GM18858 (cell line): ENCODE results near the gene MYLK.

ENCODE experiments used
- ATAC-seq: cut with Tn5 transposase; IDR thresholded peaks from one replicate; pipeline ENCODE4 v1.9.1; 2021; ENCODE audit not compliant: unreplicated experiment

Gene MYLK

GRCh38 chr3:123878807-123879206, 5.3 kb downstream of the MYLK start:
- no peak for ATAC-seq

GRCh38 chr3:123877965-123878364, 6.2 kb downstream of the MYLK start:
- no peak for ATAC-seq

GRCh38 chr3:123877466-123877865, 6.7 kb downstream of the MYLK start:
- ATAC-seq: no peak

GRCh38 chr3:123876858-123877257, 7.3 kb downstream of the MYLK start:
- ATAC-seq: no peak

DNA sequence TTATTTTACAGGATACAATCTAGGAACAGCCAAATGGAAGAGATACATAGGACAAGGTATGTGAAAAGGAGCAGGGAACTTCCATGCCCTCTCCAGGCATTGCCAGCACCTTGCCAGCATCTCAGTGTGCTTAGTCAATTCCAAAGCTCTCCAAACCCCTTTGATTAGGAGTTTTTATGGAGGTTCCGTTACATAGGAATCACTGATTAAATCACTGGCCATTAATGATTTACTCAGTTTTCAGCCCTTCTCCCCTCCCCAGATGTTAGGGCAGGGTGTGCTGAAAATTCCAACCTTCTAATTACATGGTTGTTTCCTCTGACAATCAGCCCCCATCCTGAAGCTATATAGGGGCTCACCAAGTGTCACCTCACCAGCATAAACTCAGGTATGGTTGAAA, 11.5 kb downstream of the MYLK start:
- no peak for ATAC-seq

DNA sequence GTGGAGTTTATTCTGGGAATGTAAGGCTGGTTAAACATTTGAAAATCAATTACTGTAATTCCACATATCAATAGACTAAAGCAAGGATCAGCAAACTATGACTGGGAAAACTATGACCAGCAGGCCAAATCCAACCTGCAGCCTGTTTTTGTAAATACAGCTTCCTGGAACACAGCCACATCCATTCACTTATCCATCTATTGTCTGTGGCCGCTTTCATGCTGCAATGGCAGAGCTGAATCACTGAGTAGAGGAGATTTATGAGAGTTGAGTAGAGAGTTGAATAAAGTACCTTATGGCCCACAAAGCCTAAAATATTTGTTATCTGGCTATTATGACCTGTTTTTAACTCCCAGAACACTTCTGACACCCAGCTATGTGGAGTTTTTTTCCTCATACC, 12.2 kb downstream of the MYLK start:
- ATAC-seq: no peak

GRCh38 chr3:123870033-123870432, 14.1 kb downstream of the MYLK start:
- no peak for ATAC-seq

- no peak for ATAC-seq
Observed at GRCh38 chr3:123869165-123869564, 15.0 kb downstream of the MYLK start.

DNA sequence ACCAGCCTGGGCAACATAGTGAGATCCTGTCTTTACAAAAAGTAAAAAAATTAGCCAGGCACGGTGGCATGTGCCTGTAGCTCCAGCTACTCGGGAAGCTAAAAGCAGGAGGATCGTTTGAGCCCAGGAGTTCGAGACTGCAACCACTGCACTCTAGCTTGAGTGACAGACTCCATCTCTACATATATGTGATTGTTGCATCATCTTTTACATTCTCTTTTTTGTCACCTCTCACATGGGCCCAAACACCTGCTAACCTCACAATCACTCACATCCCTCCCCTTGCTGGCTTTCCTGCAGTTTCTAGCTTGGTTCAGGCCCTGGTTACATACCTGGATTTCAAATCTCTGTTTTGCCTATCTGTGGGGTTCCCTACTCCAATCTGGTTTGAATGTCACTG, 19.4 kb downstream of the MYLK start:
- no peak for ATAC-seq

GRCh38 chr3:123862152-123862551, 22.0 kb downstream of the MYLK start:
- ATAC-seq: no peak

DNA sequence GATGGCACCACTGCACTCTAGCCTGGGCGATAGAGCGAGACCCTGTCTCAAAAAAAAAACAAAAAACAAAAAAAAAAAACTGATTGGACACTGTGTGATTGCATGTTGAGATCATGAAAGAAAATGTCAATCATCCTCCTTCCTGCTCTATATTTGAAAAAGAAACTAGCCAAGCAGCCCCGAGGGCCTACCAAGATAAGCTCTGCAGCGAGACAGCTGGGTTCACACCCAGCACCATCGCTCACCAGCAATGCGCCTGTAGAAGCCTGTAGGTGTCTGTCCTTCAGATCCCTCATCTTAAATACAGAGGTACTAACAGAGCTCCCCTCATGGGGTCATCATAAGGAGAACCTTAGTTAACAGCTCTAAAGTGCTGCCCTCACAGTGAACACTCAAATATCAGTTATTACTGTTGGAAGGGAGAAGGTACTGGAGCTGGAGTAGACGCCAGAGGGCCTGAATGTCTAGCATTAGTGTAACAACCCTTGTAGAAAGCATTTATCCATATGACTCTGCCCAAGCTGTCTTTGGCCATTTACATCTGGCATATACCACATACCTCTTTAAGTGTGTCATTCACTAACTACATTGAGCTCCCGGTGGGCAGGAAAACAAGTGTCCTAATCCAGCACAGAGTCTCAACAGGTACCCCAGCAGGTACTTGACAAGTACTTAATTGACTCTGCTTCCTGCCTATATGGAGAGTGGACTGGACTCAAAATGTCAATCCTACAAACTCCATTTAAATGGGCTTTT, 22.9 kb downstream of the MYLK start:
- no peak for ATAC-seq

GRCh38 chr3:123859177-123859576, 25.0 kb downstream of the MYLK start:
- no peak for ATAC-seq

DNA sequence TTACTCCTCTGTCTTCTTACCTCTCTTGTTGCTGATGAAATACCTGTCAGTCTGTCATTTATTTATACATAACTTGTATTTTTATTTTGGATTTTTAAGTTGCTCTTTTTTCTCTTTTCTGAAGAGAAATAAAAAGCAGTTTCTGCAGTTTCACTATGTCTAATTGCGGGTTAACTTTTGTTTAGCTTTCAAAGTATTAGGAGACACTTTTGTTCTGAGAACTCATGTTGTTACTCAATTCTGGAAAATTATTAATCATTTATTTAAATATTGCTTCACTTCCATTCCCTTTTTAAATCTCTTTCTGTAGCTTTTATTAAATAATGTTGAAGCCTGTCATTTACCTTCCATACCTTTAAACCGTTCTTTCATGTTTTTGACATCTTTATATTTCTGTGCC, 29.2 kb downstream of the MYLK start:
- no peak for ATAC-seq

GRCh38 chr3:123853686-123854372, 30.3 kb downstream of the MYLK start:
- no peak for ATAC-seq

GRCh38 chr3:123847209-123847608, 36.9 kb downstream of the MYLK start:
- no peak for ATAC-seq

GRCh38 chr3:123843668-123844067, 40.5 kb downstream of the MYLK start:
- no peak for ATAC-seq

- ATAC-seq: no peak
Observed at GRCh38 chr3:123842711-123843110, 41.4 kb downstream of the MYLK start.

DNA sequence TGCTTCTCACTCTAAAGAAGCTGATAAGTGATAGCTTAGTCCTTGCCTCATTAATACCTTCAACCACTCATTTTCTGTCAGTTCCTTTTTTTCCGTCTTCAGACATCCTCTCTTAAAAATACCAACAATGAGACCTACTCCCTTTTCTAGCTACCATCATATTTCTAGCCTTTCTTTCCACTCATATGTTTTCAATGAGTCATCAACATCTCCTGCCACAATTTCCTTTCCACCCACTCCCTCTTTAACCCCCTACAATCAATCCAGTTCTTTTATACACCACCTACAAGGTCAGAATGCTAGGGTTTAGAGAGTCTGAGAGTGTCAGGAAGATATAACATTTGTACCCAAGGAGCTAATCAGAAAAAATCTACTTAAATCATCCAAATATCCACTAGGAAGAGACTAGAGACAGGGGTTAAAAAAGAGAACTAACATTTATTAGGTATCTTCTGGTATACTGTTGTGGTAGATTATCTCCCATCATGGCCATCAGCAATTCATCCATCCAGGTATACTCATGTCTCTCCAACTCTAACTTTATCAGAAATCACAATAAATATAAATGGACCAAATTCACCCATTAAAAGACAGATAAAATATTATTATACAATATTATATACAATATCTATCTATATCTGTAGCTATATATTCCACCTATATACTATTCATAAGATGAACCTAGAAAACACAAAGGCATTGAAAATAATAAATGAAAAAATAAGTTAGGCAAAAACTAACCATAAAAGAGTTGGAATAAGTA, 42.5 kb downstream of the MYLK start:
- ATAC-seq: no peak

DNA sequence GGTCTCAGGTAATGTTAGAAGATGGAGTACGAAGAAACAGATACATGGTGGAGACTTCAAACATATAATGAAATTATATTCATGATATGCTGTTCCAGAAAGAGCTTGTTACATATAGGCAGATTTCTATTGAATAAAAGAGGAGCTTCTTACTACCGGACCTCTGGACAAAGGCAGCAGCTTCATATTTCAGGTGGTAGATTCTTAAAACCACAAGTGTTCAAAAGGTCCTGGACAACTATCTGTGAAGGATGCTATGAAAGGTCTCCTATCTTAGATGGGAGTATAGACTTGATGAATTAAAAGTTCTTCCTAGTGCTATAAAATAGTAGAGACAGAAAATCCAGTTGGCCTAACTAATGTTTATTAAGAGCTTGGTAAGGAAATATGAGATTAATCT, 43.2 kb downstream of the MYLK start:
- no peak for ATAC-seq

DNA sequence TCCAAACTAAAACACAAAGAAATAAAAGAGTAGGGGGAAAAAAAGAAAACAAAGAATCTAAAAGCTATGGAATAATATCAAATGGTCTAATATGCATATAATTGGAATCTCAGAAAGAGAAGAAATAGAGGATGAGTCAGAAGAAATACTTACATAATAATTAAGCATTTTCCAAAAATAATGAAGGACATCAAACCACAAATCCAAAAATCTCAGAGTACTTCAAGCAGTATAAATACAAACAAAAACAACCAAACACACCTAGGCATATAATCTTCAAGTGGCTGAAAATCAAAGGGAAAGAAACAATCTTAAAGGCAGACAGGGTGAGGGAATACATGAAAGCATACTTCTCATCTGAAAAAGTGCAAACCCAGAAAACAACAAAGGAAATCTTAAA, 46.3 kb downstream of the MYLK start:
- ATAC-seq: no peak

DNA sequence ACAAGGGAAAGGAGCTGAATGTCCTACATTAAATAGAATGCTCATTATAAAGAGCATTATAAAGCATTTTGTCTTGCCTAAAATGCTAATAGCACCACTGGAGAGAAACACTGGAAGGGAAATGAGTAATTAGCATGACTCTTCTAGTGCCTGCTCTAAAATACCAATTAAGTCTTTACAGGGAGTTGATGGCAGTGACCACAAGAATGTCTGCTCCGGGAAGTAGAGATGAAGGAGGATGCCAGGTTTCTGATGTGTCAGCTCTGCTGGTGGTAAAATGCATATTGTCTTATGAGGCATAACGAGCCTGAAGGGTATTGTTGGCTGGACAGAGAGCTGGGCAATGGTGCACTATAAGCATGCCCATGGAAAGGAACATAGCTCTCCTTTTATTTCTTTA, 49.5 kb downstream of the MYLK start:
- no peak for ATAC-seq

- no peak for ATAC-seq
Observed at GRCh38 chr3:123833398-123833785, 50.7 kb downstream of the MYLK start.
